Caco-2 (cell line): ENCODE results near the gene CLCF1. TPM values are rescaled to one million over a fixed set of nuclear protein-coding genes. Genes with fewer than 3 reads are reported as not detected.

ENCODE experiments used
- BruUV-seq: library from RNA; stranded (reverse); fragments of 400-500 nt; replicated peaks from 2 replicates; lab custom pipeline; 2021; lab: Mats Ljungman, UMichigan
- CTCF ChIA-PET: fragments of 300-600 bp; sonication (Branson Sonifier 250); formaldehyde crosslinking; loops from one replicate; lab custom pipeline; 2022; ENCODE audit warnings: antibody characterized with exemption; lab: Charles Lee
- POLR2A ChIA-PET: fragments of 300-600 bp; sonication (Branson Sonifier 250); formaldehyde crosslinking; loops from one replicate; lab custom pipeline; 2022; ENCODE audit warnings: antibody characterized with exemption; lab: Charles Lee
- DNase-seq, 2 experiments: peaks; one replicate each; pipeline versions ENCODE4 v3.0.0 to v3.0.0-alpha.2; 2020 to 2022
- H3K27me3 ChIP-seq: replicated peaks from 2 replicates; pipeline ENCODE4 v1.6.0; 2011; ENCODE audit warnings: low read length; ENCODE audit not compliant: control insufficient read depth, insufficient read depth
- H3K36me3 ChIP-seq: 2 replicates; pipeline ENCODE4 v1.5.1; 2011; ENCODE audit warnings: low read length; ENCODE audit not compliant: control insufficient read depth, insufficient read depth
- H3K4me1 ChIP-seq: fragments of 250-450 bp; sonication (Bioruptor Pico); 2 replicates; pipeline ENCODE4 v1.5.1; 2020; ENCODE audit warnings: mild to moderate bottlenecking
- H3K4me3 ChIP-seq: 2 replicates; pipeline ENCODE4 v1.5.1; 2011; ENCODE audit warnings: low read depth, mild to moderate bottlenecking, control low read depth, low read length
- H3K9me3 ChIP-seq: fragments of 250-450 bp; sonication (Bioruptor Pico); 2 replicates; pipeline ENCODE4 v1.5.1; 2020; ENCODE audit warnings: mild to moderate bottlenecking, moderate library complexity
- H3K27ac Mint-ChIP-seq: one replicate; pipeline ENCODE4 v1.8.0; 2022; ENCODE audit warnings: mixed read lengths; ENCODE audit not compliant: unreplicated experiment
- H3K27me3 Mint-ChIP-seq: one replicate; pipeline ENCODE4 v1.8.0; 2022; ENCODE audit warnings: mixed read lengths; ENCODE audit not compliant: insufficient read depth, unreplicated experiment
- H3K36me3 Mint-ChIP-seq: one replicate; pipeline ENCODE4 v1.8.0; 2022; ENCODE audit warnings: mild to moderate bottlenecking, mixed read lengths; ENCODE audit not compliant: insufficient read depth, unreplicated experiment
- H3K4me1 Mint-ChIP-seq: one replicate; pipeline ENCODE4 v1.8.0; 2022; ENCODE audit warnings: low read depth, mixed read lengths; ENCODE audit not compliant: unreplicated experiment
- H3K4me3 Mint-ChIP-seq: one replicate; pipeline ENCODE4 v1.8.0; 2022; ENCODE audit warnings: mild to moderate bottlenecking, moderate library complexity, mixed read lengths; ENCODE audit not compliant: unreplicated experiment
- H3K9me3 Mint-ChIP-seq: one replicate; pipeline ENCODE4 v1.8.0; 2022; ENCODE audit warnings: mixed read lengths; ENCODE audit not compliant: unreplicated experiment
- CTCF ChIP-seq, 2 experiments: fragments of 200-600 bp in 1 of 2; IDR thresholded peaks; 1 replicate in 1 of 2; 2 replicates in 1 of 2; pipeline versions ENCODE4 v1.5.1 to v1.8.0; 2011 to 2022; ENCODE audit warnings: antibody characterized with exemption in 1 of 2, control low read depth in 1 of 2, inconsistent platforms in 1 of 2, low read depth in 1 of 2, low read length in 1 of 2, mild to moderate bottlenecking in 1 of 2, moderate library complexity in 1 of 2; ENCODE audit not compliant: insufficient read depth in 1 of 2, severe bottlenecking in 1 of 2, unreplicated experiment in 1 of 2
- intact Hi-C: fragments of 100-400 bp; cut with micrococcal nuclease; formaldehyde crosslinking; loops from one replicate; pipeline ENCODE4 v1.10.0; 2022; ENCODE audit not compliant: unreplicated experiment
- total RNA-seq: library from RNA; stranded (reverse); gene quantifications from 2 replicates; pipeline ENCODE4 v1.2.3, GENCODE V29; 2022

Gene CLCF1
- total RNA-seq, 1 experiment from 2014 or later, result 4.5 TPM

- no peaks in the 10 kb centered on the region for H3K4me1 Mint-ChIP-seq
- ChIA-PET CTCF (interaction anchor here (0.8 to 2.9 kb wide), 27 partner anchors 13 to 268 kb away, joined by 3 to 44 read pairs (median 8); partner anchors contain the start of genes ANKRD13D, GRK2, KDM2A and POLD4), POLR2A (interaction anchor here (0.6 to 2.3 kb wide), 11 partner anchors 10 to 78 kb away, joined by 3 to 28 read pairs (median 4); partner anchors contain the start of genes ANKRD13D, GRK2, POLD4 and SSH3)
- H3K9me3 Mint-ChIP-seq, result no peaks in the 10 kb centered on the region
- Histone ChIP-seq H3K27me3 (no peaks in the 10 kb centered on the region), H3K36me3 (no peaks in the 10 kb centered on the region), H3K9me3 (no peaks in the 10 kb centered on the region), H3K4me1 (peaks cover 11% of the 10 kb centered on the region; the same call in 1 of the 2 replicates), H3K4me3 (peak overlapping the region; percentile 88)
- H3K4me3 Mint-ChIP-seq, result peak overlapping the region; percentile 96
- no peaks in the 10 kb centered on the region for H3K27me3 Mint-ChIP-seq
- intact Hi-C loops, result loop anchor here (1.0 to 5.0 kb wide), 5 partner anchors 30 to 261 kb away; partner anchors contain the start of genes GRK2 and RHOD
- H3K36me3 Mint-ChIP-seq, result peaks cover 14% of the 10 kb centered on the region
- peak overlapping the region; percentile 99 for H3K27ac Mint-ChIP-seq
- no peak for TF ChIP-seq CTCF (IDR thresholded peaks at IDR 0.05; ENCODE audit: insufficient read depth in 1 of 2, low read depth in 1 of 2, low read length in 1 of 2, severe bottlenecking in 1 of 2, unreplicated experiment in 1 of 2)
- no peak for DNase-seq
- TSS peak; percentile 14 for BruUV-seq
Measured at GRCh38 chr11:67317888-67318555, 55.4 kb downstream of the CLCF1 start.

- Mint-ChIP-seq H3K4me1 (peaks cover 7% of the 10 kb centered on the region), H3K9me3 (no peaks in the 10 kb centered on the region), H3K4me3 (peak overlapping the region; percentile 96), H3K27me3 (no peaks in the 10 kb centered on the region), H3K36me3 (peaks cover 14% of the 10 kb centered on the region), H3K27ac (peak overlapping the region; percentile 99)
- no peaks in the 10 kb centered on the region for H3K27me3 ChIP-seq
- peak overlapping the region; percentile 88 for H3K4me3 ChIP-seq
- TF ChIP-seq CTCF (IDR thresholded peaks at IDR 0.05; ENCODE audit: insufficient read depth in 1 of 2, low read depth in 1 of 2, low read length in 1 of 2, severe bottlenecking in 1 of 2, unreplicated experiment in 1 of 2), result peak; percentile 98 to 99
- DNase-seq, result peak; percentile 98 to 100
- POLR2A ChIA-PET, result interaction anchor here (0.6 to 2.3 kb wide), 14 partner anchors 9 to 84 kb away, joined by 3 to 28 read pairs (median 4); partner anchors contain the start of genes ANKRD13D, GRK2, POLD4 and PPP1CA
- no peaks in the 10 kb centered on the region for H3K9me3 ChIP-seq
- peaks cover 18% of the 10 kb centered on the region for H3K4me1 ChIP-seq
- CTCF ChIA-PET, result interaction anchor here (0.6 to 2.9 kb wide), 36 partner anchors 10 to 279 kb away, joined by 3 to 44 read pairs (median 7); partner anchors contain the start of genes ANKRD13D, CLCF1, GRK2 and KDM2A
- no peaks in the 10 kb centered on the region for H3K36me3 ChIP-seq
- intact Hi-C loops, result loop anchor here (1.0 to 5.0 kb wide), 5 partner anchors 29 to 260 kb away; partner anchors contain the start of genes GRK2 and RHOD
- BruUV-seq, result TSS peak; percentile 95
Measured at GRCh38 chr11:67317205-67317887, 56.1 kb downstream of the CLCF1 start.

- no peaks in the 10 kb centered on the region for H3K27me3 ChIP-seq
- H3K36me3 Mint-ChIP-seq, result peaks cover 16% of the 10 kb centered on the region
- TF ChIP-seq CTCF (IDR thresholded peaks at IDR 0.05; ENCODE audit: insufficient read depth in 1 of 2, low read depth in 1 of 2, low read length in 1 of 2, severe bottlenecking in 1 of 2, unreplicated experiment in 1 of 2), result no peak
- no peaks in the 10 kb centered on the region for H3K9me3 Mint-ChIP-seq
- BruUV-seq, result no TSS peak
- peak overlapping the region; percentile 96 for H3K4me3 Mint-ChIP-seq
- H3K4me1 ChIP-seq, result peaks cover 20% of the 10 kb centered on the region
- ChIA-PET CTCF (interaction anchor here (0.6 to 2.9 kb wide), 36 partner anchors 9 to 279 kb away, joined by 3 to 44 read pairs (median 7); partner anchors contain the start of genes ANKRD13D, CLCF1, GRK2 and KDM2A), POLR2A (interaction anchor here (0.6 to 2.3 kb wide), 11 partner anchors 12 to 84 kb away, joined by 3 to 28 read pairs (median 5); partner anchors contain the start of genes ANKRD13D, GRK2, POLD4 and PPP1CA)
- peak overlapping the region; percentile 99 for H3K27ac Mint-ChIP-seq
- H3K4me3 ChIP-seq, result peak overlapping the region; percentile 88
- intact Hi-C loops, result loop anchor here (1.0 to 5.0 kb wide), 5 partner anchors 29 to 260 kb away; partner anchors contain the start of genes GRK2 and RHOD
- H3K9me3 ChIP-seq, result no peaks in the 10 kb centered on the region
- DNase-seq, result no peak
- H3K27me3 Mint-ChIP-seq, result no peaks in the 10 kb centered on the region
- H3K4me1 Mint-ChIP-seq, result peaks cover 9% of the 10 kb centered on the region
- no peaks in the 10 kb centered on the region for H3K36me3 ChIP-seq
Measured at GRCh38 chr11:67316882-67317204, 56.6 kb downstream of the CLCF1 start.
